ENCODE measurements around the gene PPEF1.

GRCh38 chrX:18714910-18715309 lies 7.5 kb downstream of the PPEF1 start:
- TF ChIP-seq EP300 (IDR thresholded peaks at IDR 0.05; ENCODE audit: low read depth) = no peak
- TF ChIP-seq CTCF (IDR thresholded peaks at IDR 0.05) = no peak
